HUES64 (cell line): ENCODE measurements around the gene PTRH1.

ENCODE experiments used
- H3K27ac ChIP-seq: 2 replicates; pipeline ENCODE4 v1.7.0; 2013; ENCODE audit warnings: low read depth, low read length, inconsistent platforms
- H3K27me3 ChIP-seq: 2 replicates; pipeline ENCODE4 v1.6.1; 2013; ENCODE audit warnings: mild to moderate bottlenecking, low read length; ENCODE audit not compliant: insufficient read depth
- H3K36me3 ChIP-seq: 2 replicates; pipeline ENCODE4 v1.6.1; 2013; ENCODE audit warnings: mild to moderate bottlenecking, low read length; ENCODE audit not compliant: insufficient read depth
- H3K4me1 ChIP-seq: 2 replicates; pipeline ENCODE4 v1.6.1; 2013; ENCODE audit warnings: mild to moderate bottlenecking, low read length, moderate library complexity; ENCODE audit not compliant: insufficient read depth
- H3K4me3 ChIP-seq: 2 replicates; pipeline ENCODE4 v1.5.1; 2013; ENCODE audit warnings: mild to moderate bottlenecking, low read length, moderate library complexity
- H3K9ac ChIP-seq: 2 replicates; pipeline ENCODE4 v1.6.1; 2013; ENCODE audit warnings: mild to moderate bottlenecking, low read depth, low read length
- H3K9me3 ChIP-seq: 2 replicates; pipeline ENCODE4 v1.6.1; 2013; ENCODE audit warnings: low read depth, low read length; ENCODE audit not compliant: insufficient read depth
- WGBS: fragments of 150-250, 120-280 bp; methylation state at CpG from one replicate; pipeline ENCODE4 v1.1.7; 2013; ENCODE audit warnings: missing lambda C conversion rate; 5-methylcytosine and 5-hydroxymethylcytosine counted together

PTRH1 gene

GRCh38 chr9:127693143-127693542, 22.3 kb downstream of the PTRH1 start:
- Histone ChIP-seq H3K27ac (no peak overlapping the region), H3K4me1 (no peaks in the 10 kb centered on the region), H3K9me3 (no peaks in the 10 kb centered on the region), H3K9ac (no peak overlapping the region), H3K4me3 (no peak overlapping the region), H3K27me3 (no peaks in the 10 kb centered on the region), H3K36me3 (peaks cover 14% of the 10 kb centered on the region)
- 93% methylated on average over 10 of the region's 10 CpGs for WGBS

GRCh38 chr9:127692071-127692470, 23.4 kb downstream of the PTRH1 start:
- H3K36me3 ChIP-seq = peaks cover 17% of the 10 kb centered on the region
- no peaks in the 10 kb centered on the region for H3K27me3 ChIP-seq
- H3K9me3 ChIP-seq = no peaks in the 10 kb centered on the region
- 93% methylated on average over 20 of the region's 20 CpGs for WGBS
- no peaks in the 10 kb centered on the region for H3K4me1 ChIP-seq
- no peak overlapping the region for H3K27ac ChIP-seq
- no peak overlapping the region for H3K9ac ChIP-seq
- no peak overlapping the region for H3K4me3 ChIP-seq

- Histone ChIP-seq H3K27me3 (no peaks in the 10 kb centered on the region), H3K27ac (no peak overlapping the region), H3K9ac (no peak overlapping the region), H3K36me3 (peaks cover 17% of the 10 kb centered on the region), H3K9me3 (no peaks in the 10 kb centered on the region), H3K4me3 (no peak overlapping the region), H3K4me1 (no peaks in the 10 kb centered on the region)
- 94% methylated on average over 10 of the region's 10 CpGs for WGBS
These were observed 24.7 kb downstream of the PTRH1 start for GRCh38 chr9:127690735-127691134.

GRCh38 chr9:127689329-127690000, 26.0 kb downstream of the PTRH1 start:
- Histone ChIP-seq H3K9ac (no peak overlapping the region), H3K4me1 (no peaks in the 10 kb centered on the region), H3K4me3 (no peak overlapping the region), H3K36me3 (peaks cover 17% of the 10 kb centered on the region), H3K27ac (no peak overlapping the region), H3K27me3 (no peaks in the 10 kb centered on the region), H3K9me3 (no peaks in the 10 kb centered on the region)
- 92% methylated on average over 13 of the region's 13 CpGs for WGBS

GRCh38 chr9:127686461-127687393, 28.7 kb downstream of the PTRH1 start:
- Histone ChIP-seq H3K9ac (no peak overlapping the region), H3K36me3 (peaks cover 39% of the 10 kb centered on the region), H3K4me1 (no peaks in the 10 kb centered on the region), H3K27ac (no peak overlapping the region), H3K4me3 (no peak overlapping the region), H3K27me3 (no peaks in the 10 kb centered on the region), H3K9me3 (no peaks in the 10 kb centered on the region)
- 93% methylated on average over 6 of the region's 6 CpGs for WGBS

GRCh38 chr9:127684576-127684975, 30.9 kb downstream of the PTRH1 start:
- Histone ChIP-seq H3K27me3 (no peaks in the 10 kb centered on the region), H3K36me3 (peaks cover 51% of the 10 kb centered on the region), H3K27ac (no peak overlapping the region), H3K9me3 (no peaks in the 10 kb centered on the region), H3K4me3 (no peak overlapping the region), H3K9ac (no peak overlapping the region), H3K4me1 (no peaks in the 10 kb centered on the region)
- WGBS = 85% methylated on average over 4 of the region's 4 CpGs

GRCh38 chr9:127683723-127684122, 31.7 kb downstream of the PTRH1 start:
- Histone ChIP-seq H3K27ac (no peak overlapping the region), H3K9me3 (no peaks in the 10 kb centered on the region), H3K4me1 (no peaks in the 10 kb centered on the region), H3K36me3 (peaks cover 46% of the 10 kb centered on the region), H3K27me3 (no peaks in the 10 kb centered on the region), H3K9ac (no peak overlapping the region), H3K4me3 (no peak overlapping the region)
- WGBS = 92% methylated on average over 5 of the region's 5 CpGs

- Histone ChIP-seq H3K4me1 (no peaks in the 10 kb centered on the region), H3K36me3 (peaks cover 50% of the 10 kb centered on the region), H3K27ac (no peak overlapping the region), H3K4me3 (no peak overlapping the region), H3K27me3 (no peaks in the 10 kb centered on the region), H3K9me3 (no peaks in the 10 kb centered on the region), H3K9ac (no peak overlapping the region; the same call in 1 of the 2 replicates)
- 95% methylated on average over 23 of the region's 23 CpGs for WGBS
These were observed 32.9 kb downstream of the PTRH1 start for GRCh38 chr9:127682351-127683136.

- Histone ChIP-seq H3K36me3 (peaks cover 59% of the 10 kb centered on the region), H3K27me3 (no peaks in the 10 kb centered on the region), H3K9me3 (no peaks in the 10 kb centered on the region), H3K9ac (no peak overlapping the region), H3K27ac (no peak overlapping the region), H3K4me1 (no peaks in the 10 kb centered on the region), H3K4me3 (no peak overlapping the region)
- WGBS = 93% methylated on average over 9 of the region's 9 CpGs
These were observed 34.6 kb downstream of the PTRH1 start for GRCh38 chr9:127680846-127681245.

GRCh38 chr9:127680226-127680625, 35.2 kb downstream of the PTRH1 start:
- H3K36me3 ChIP-seq = peaks cover 64% of the 10 kb centered on the region
- H3K4me3 ChIP-seq = no peak overlapping the region
- no peaks in the 10 kb centered on the region for H3K9me3 ChIP-seq
- H3K27ac ChIP-seq = no peak overlapping the region
- no peak overlapping the region for H3K9ac ChIP-seq
- WGBS = 89% methylated on average over 11 of the region's 11 CpGs
- no peaks in the 10 kb centered on the region for H3K27me3 ChIP-seq
- no peaks in the 10 kb centered on the region for H3K4me1 ChIP-seq

- H3K36me3 ChIP-seq = peaks cover 69% of the 10 kb centered on the region
- WGBS = 75% methylated on average over 1 of the region's 2 CpGs
- H3K27ac ChIP-seq = no peak overlapping the region
These were observed 36.0 kb downstream of the PTRH1 start for GRCh38 chr9:127679506-127679905.

More at GRCh38 chr9:127679506-127679905, 36.0 kb downstream of the PTRH1 start:
- Histone ChIP-seq H3K4me1 (no peaks in the 10 kb centered on the region), H3K27me3 (no peaks in the 10 kb centered on the region), H3K9ac (no peak overlapping the region), H3K9me3 (no peaks in the 10 kb centered on the region), H3K4me3 (no peak overlapping the region)
